Hematopoietic multipotent progenitor cell treated with erythropoietin and hydrocortisone succinate and interleukin-3 and kit ligand, for 6 days (in vitro differentiated cells): Measurements from ENCODE around the gene EIF4ENIF1.
"Not testable (repeated sequence)": the region's sequence is repeated elsewhere in the genome, so short reads cannot be mapped to it uniquely, and the experiment has no call there.

Source experiments
- DNase-seq: peaks from one replicate; pipeline ENCODE4 v3.0.0-alpha.2; 2015

EIF4ENIF1 gene

DNA sequence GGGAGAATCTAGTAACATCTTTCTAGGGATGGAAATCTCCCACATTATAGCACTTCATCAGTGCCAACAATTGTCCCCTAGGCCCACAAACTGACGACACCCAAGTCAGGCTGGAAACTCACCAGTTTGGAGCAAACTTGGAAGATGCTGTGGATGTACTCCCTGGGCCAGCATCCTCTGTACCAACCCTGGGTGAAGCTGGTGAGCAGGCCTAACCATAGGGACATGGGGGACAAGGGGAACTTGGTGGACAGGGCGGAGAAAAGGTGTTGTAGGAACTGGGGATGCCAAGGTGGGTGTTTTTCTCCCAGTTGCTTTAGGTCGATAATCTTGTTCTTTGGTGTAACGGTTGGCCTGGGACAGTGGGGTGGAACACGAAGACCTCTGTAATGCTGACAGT, 48.0 kb downstream of the EIF4ENIF1 start:
- no peak for DNase-seq

DNA sequence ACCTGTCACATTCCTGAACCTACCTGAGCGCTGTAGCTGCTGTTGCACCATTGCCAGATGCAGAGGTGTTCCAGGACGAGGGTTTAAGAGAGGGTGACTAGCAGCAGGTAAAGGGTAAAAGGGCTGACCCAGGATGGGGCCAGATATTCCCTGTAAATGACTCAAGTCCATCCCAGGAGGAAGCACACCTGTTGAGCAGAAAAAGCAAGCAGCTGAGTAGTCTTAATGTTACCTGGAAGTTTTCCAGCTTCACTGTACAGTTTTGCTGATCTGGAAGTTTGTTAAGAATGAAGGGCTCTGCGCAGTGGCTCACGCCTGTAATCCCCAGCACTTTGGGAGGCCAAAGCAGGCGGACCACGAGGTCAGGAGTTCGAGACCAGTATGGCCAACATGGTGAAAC, 49.0 kb downstream of the EIF4ENIF1 start:
- DNase-seq, result no peak

DNA sequence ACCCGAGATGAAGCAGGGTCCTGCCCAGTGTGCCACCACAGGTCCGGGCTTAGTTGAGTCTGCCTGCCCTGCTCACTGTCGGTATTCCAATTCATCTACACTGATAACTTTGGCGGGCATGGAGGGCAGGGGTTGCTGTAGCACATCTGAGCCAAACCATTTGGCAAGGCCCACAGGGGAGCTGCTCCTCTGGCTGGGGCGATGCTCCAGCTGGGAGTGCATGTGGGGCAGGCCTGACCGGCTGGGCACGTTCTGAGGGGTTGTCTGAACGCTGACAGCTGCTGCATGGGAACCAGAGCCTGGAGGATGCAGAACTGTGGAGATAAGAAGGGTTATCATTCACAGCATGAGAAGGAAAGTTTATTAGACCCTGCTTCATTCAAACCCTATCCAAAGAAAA, 49.8 kb downstream of the EIF4ENIF1 start:
- peak; percentile 14 for DNase-seq

DNA sequence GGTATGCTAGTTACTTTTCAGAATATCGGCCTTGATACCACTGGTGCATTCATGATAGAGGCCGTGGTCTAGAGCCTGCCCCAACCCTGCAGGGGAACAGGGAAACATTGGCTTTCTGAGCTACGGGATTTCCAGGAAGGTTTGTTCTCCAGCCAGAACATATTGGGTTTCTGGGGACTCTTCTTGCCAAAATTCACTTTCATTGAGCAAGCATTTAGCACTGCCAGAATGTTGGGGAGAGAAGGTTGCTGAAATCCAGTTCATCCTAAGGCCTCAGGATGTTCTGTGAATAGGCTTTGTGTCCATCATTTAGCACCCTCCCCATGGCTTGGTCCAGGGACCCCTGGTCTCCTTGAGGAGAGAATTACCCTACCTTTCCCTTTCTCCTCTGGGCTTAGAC, 53.5 kb downstream of the EIF4ENIF1 start:
- DNase-seq, result no peak

DNA sequence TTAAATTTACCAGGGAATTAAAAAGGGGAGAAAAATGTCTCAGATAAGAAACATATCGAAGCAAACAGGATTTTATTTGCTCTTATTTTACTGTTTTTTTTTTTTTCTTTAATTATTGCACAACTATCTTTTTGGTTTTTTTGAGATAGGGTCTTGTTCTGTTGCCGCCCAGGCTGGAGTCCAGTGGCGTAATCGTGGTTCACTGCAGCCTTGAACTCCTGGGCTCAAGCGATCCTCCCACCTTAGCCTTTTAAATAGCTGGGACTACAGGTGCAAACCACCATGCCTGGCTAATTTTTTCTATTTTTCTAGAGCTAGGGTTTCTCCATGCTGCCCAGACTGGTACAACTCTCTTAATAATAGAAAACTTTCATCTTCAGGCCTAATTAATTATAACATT, 57.7 kb downstream of the EIF4ENIF1 start:
- no peak for DNase-seq

DNA sequence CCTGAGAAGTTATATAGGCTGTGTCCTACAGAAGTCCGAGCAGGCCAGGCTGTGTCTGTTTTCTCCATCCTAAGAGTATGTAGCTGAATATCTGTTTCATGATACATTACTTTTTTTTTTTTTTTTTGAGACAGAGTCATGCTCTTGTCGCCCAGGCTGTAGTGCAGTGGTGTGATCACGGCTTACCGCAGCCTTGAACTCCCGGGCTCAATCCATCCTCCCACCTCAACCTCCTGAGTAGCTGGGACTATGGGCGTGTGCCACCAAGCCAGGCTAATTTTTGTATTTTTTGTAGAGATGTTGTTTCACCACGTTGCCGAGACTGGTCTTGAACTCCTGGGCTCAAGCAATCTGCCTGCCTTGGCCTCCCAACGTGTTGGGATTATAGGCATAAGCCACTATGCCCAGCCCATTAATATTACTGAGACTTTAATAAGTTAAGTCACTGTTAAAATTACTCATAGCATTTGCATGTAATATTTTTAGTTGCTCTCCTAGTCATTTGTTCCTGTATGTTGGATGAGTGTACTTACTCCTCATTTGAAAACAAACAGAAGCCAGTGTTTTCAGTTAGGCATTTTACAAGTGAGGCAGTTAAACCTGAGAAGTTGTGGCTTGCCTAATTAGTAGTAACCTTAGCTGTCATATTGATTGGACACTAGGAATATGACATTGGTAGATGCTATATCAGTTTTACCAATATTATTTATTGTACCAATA, 64.2 kb downstream of the EIF4ENIF1 start:
- no peak for DNase-seq

DNA sequence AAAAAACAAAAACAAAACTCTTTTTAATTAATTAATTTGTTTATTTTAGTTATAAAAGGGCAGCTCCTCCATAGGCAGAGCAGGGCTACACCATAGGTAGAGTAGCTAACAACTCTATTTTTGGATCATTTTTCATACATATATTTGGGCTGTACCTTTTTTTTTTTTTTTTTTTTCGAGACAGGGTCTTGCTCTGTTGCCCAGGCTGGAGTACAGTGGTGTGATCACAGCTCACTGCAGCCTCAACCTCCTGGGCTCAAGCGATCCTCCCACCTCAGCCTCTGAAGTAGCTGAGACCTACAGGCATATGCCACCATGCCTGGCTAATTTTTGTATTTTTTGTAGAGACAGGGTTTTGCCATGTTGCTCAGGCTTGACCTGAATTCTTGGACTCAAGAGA, 87.3 kb downstream of the EIF4ENIF1 start:
- DNase-seq, result not testable (repeated sequence)

DNA sequence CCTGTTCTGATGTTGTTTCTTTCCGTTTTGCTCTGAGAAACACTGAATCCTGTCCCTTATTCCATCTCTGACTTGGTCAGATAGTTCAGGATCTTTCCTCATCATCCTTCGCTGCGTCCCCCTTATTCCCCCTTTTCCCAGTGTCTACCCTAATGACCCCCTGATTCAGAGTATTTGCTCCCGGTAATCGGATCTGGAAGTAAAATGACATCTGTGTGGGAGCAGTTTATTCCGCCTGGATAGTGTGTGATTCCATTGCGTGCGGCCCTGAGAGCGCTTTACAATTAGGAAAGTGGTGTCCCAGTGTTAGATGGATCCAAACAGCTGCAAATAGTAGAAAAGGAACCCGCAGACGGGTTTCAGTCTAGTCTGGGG, 89.6 kb downstream of the EIF4ENIF1 start:
- DNase-seq, result no peak

DNA sequence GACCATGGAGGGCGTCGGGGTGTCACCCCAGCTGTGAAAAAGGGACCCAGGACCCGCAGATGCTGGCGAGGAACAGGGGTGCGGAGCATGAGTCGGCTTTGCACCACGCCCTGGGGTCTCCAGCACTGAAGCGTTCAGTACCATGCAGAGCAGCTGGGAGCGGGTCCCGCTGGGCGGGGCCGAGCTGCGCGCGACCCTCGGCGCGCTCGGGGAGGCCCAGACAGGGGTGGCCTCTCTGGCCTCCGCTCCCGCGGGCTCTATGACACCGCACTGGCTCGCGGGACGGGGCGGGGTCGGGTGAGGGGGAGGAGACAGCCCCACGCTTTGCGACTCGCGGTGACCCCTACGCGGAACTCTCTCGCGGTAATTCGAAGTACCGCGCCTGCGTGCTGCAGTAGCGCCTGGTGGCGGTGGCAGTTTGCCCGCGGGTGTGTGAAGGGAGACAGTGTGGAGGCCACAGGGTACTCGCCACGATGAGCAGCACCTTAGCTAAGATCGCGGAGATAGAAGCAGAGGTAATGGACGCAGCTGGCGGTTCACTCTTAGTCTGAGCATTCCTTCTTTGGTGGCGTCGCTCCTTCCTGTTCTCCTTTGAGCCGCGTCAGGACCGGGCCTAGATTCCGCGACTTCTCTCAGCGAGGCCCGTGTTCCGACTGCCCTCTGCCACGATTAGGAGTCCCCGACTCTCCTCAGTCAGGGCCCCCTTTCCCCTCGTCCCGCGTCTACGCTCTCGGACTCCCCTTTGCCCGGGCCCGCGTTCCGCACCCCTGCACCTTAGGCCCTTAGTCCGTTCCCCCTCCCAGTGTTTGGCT, 90.2 kb downstream of the EIF4ENIF1 start, which contains the start of gene DRG1:
Gene DRG1 (plus strand): TSS at position 394 of the 812 bp plus-strand sequence. CDS start 80 bp downstream, at position 474.
- peak; percentile 98 for DNase-seq

DNA sequence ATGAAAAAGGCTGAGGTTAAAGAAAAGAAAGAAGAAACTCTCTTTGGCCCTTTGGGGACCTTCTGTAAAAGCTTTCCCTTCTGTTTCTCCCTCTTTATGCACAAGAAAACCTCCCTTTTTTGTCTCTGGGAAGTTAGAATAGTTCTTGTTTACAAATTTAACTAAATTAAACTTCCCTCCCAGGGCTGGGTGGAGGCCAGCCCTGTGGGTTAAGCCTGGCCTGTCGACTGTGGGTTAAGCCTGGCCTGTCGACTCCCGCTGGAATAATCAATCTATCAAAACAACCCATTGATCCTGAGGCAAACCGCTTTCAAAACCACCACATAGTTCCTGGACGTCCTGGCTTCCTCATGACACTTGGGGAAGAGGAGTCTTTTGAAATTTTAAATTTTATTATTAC, 91.4 kb downstream of the EIF4ENIF1 start:
- DNase-seq, result no peak

DNA sequence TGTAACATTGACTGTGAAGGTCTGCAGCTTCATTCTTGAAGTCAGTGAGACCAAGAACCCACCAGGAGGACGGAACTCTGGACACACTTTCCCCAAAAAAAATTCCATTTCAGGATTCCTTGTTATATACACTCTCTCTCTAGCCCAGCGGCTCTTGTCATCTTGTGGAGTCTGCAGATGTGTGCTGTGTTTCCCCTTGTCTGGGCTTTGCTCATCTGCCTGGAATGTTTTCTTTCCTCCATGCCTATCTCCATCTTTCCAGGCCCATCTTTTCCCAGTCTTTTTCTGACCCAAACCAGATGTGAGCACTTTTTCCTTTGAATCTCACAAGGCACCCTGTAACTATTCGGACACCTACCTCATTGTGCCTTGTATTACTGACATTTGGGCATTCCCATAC, 95.3 kb downstream of the EIF4ENIF1 start:
- no peak for DNase-seq

DNA sequence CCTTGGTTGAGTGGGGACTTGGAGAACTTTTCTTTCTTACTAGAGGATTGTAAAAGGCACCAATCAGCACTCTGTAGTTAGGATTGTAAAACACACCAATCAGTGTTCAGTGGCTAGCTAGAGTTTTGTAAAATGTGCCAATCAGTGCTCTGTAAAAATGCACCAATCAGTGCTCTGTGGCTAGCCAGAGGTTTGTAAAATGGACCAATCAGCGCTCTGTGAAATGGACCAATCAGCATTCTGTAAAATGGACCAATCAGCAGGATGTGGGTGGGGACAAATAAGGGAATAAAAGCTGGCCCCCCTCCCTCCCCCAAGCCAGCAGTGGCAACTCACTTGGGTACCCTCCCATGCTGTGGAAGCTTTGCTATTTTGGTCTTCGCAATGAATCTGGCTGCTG, 95.7 kb downstream of the EIF4ENIF1 start:
- no peak for DNase-seq
